Panc1 (cell line): ENCODE measurements around the gene IRX6. TPM values are rescaled to one million over a fixed set of nuclear protein-coding genes. Genes with fewer than 3 reads are reported as not detected.

Source experiments
- ATAC-seq: fragments of 200-7000 bp; cut with Tn5 transposase; 2 replicates; pipeline ENCODE4 v1.9.1; 2020; ENCODE audit warnings: mild to moderate bottlenecking, moderate library complexity
- BruUV-seq: library from RNA; stranded (reverse); fragments of 400-500 nt; replicated peaks from 2 replicates; lab custom pipeline; 2021; lab: Mats Ljungman, UMichigan
- CTCF ChIA-PET: fragments of 300-600 bp; sonication (Branson Sonifier 250); formaldehyde crosslinking; loops from one replicate; lab custom pipeline; 2022; ENCODE audit warnings: antibody characterized with exemption; lab: Charles Lee
- POLR2A ChIA-PET: fragments of 300-600 bp; sonication (Branson Sonifier 250); formaldehyde crosslinking; loops from one replicate; lab custom pipeline; 2022; ENCODE audit warnings: antibody characterized with exemption; lab: Charles Lee
- DNase-seq: peaks from one replicate; pipeline ENCODE4 v3.0.0-alpha.2; 2010; ENCODE audit warnings: low read depth, low spot score
- H3K27ac ChIP-seq: 2 replicates; pipeline ENCODE4 v1.5.1; 2011; ENCODE audit warnings: mild to moderate bottlenecking, low read length, inconsistent platforms
- H3K27me3 ChIP-seq: fragments of 200-500 bp; sonication (Bioruptor generic); 2 replicates; pipeline ENCODE4 v1.6.0; 2014; ENCODE audit warnings: low read length, inconsistent platforms; ENCODE audit not compliant: control insufficient read depth, insufficient read depth
- H3K36me3 ChIP-seq: fragments of 200-500 bp; sonication (Bioruptor generic); 2 replicates; pipeline ENCODE4 v1.5.1; 2014; ENCODE audit warnings: inconsistent platforms, mild to moderate bottlenecking, low read length, moderate library complexity; ENCODE audit not compliant: control insufficient read depth, insufficient read depth
- H3K4me1 ChIP-seq: 2 replicates; pipeline ENCODE4 v1.5.1; 2011; ENCODE audit warnings: inconsistent platforms, mild to moderate bottlenecking, low read length, moderate library complexity; ENCODE audit not compliant: control insufficient read depth, insufficient read depth
- H3K4me3 ChIP-seq, 2 experiments: 2 replicates each; pipeline ENCODE4 v1.5.1; 2011 to 2012; ENCODE audit warnings: low read depth in 2 of 2, low read length in 2 of 2, mild to moderate bottlenecking in 2 of 2, inconsistent platforms in 1 of 2, moderate library complexity in 1 of 2
- H3K9me3 ChIP-seq: fragments of 200-500 bp; sonication (Bioruptor generic); 2 replicates; pipeline ENCODE4 v1.5.1; 2014; ENCODE audit warnings: low read depth, mild to moderate bottlenecking, inconsistent platforms, low read length, moderate library complexity; ENCODE audit not compliant: control insufficient read depth, insufficient read depth
- CTCF ChIP-seq: fragments of 450-650 bp; IDR thresholded peaks from 2 replicates; pipeline ENCODE4 v1.5.1; 2017; ENCODE audit warnings: mild to moderate bottlenecking
- POLR2AphosphoS5 ChIP-seq: IDR thresholded peaks from 2 replicates; pipeline ENCODE4 v1.6.1; 2012; ENCODE audit warnings: mild to moderate bottlenecking, low read depth, low read length, moderate library complexity
- REST ChIP-seq, 2 experiments: IDR thresholded peaks; 2 replicates each; pipeline ENCODE4 v1.6.1; 2011 to 2012; ENCODE audit warnings: low read depth in 2 of 2, control low read depth in 1 of 2, low read length in 1 of 2, mild to moderate bottlenecking in 1 of 2, moderate library complexity in 1 of 2; ENCODE audit not compliant: insufficient read depth in 1 of 2
- SIN3A ChIP-seq: IDR thresholded peaks from 2 replicates; pipeline ENCODE4 v1.6.1; 2012; ENCODE audit warnings: low read depth, mild to moderate bottlenecking, low read length, moderate library complexity, borderline replicate concordance; ENCODE audit not compliant: insufficient read depth
- TCF7L2 ChIP-seq: IDR thresholded peaks from 2 replicates; pipeline ENCODE4 v1.6.1; 2011; ENCODE audit warnings: mild to moderate bottlenecking, low read depth, low read length, inconsistent platforms
- in situ Hi-C: cut with HindIII; loops from 2 replicates; pipeline ENCODE4 v1.10.0; 2016; ENCODE audit warnings: low sequenced_read_pairs, low pct_unique_long_range_greater_than_20kb
- intact Hi-C: fragments of 100-400 bp; cut with micrococcal nuclease; formaldehyde crosslinking; loops from one replicate; pipeline ENCODE4 v1.10.0; 2022; ENCODE audit not compliant: unreplicated experiment
- total RNA-seq: library from RNA; stranded (reverse); gene quantifications from one replicate; pipeline ENCODE4 v1.2.1, GENCODE V29; 2021; ENCODE audit not compliant: unreplicated experiment

Gene IRX6
- total RNA-seq, 1 experiment from 2014 or later: not detected

GRCh38 chr16:55338646-55339045, 14.6 kb downstream of the IRX6 start:
- POLR2A ChIA-PET: no interaction called here
- H3K27me3 ChIP-seq: no peaks in the 10 kb centered on the region
- DNase-seq (no peak), ATAC-seq (no peak)
- no peak overlapping the region for H3K4me3 ChIP-seq
- H3K27ac ChIP-seq: no peak overlapping the region
- CTCF ChIA-PET: interaction anchor here (0.7 kb wide), 1 partner anchor 16 kb away, joined by 3 read pairs; no protein-coding TSS in a partner anchor
- in situ Hi-C loops (no loop called here), intact Hi-C loops (no loop called here)
- TF ChIP-seq REST (IDR thresholded peaks at IDR 0.05; ENCODE audit: insufficient read depth in 1 of 2, low read depth in 2 of 2, low read length in 1 of 2): no peak
- TF ChIP-seq POLR2AphosphoS5: no peak
- no peak for TF ChIP-seq CTCF
- TF ChIP-seq SIN3A: no peak
- no peak for TF ChIP-seq TCF7L2
- H3K4me1 ChIP-seq: no peaks in the 10 kb centered on the region
- H3K9me3 ChIP-seq: no peaks in the 10 kb centered on the region
- no peaks in the 10 kb centered on the region for H3K36me3 ChIP-seq
- no TSS peak for BruUV-seq

GRCh38 chr16:55340445-55340844, 16.4 kb downstream of the IRX6 start:
- no peaks in the 10 kb centered on the region for H3K9me3 ChIP-seq
- intact Hi-C loops (no loop called here), in situ Hi-C loops (no loop called here)
- DNase-seq (no peak), ATAC-seq (no peak)
- no peaks in the 10 kb centered on the region for H3K27me3 ChIP-seq
- no peaks in the 10 kb centered on the region for H3K4me1 ChIP-seq
- ChIA-PET CTCF (no interaction called here), POLR2A (no interaction called here)
- H3K36me3 ChIP-seq: no peaks in the 10 kb centered on the region
- TF ChIP-seq POLR2AphosphoS5 (no peak), TCF7L2 (no peak), SIN3A (no peak), REST (IDR thresholded peaks at IDR 0.05; ENCODE audit: insufficient read depth in 1 of 2, low read depth in 2 of 2, low read length in 1 of 2) (no peak), CTCF (no peak)
- H3K27ac ChIP-seq: no peak overlapping the region
- no TSS peak for BruUV-seq
- no peak overlapping the region for H3K4me3 ChIP-seq
